Kidney (tissue), 14 donors: ENCODE results near the gene C13orf46. TPM values are rescaled to one million over a fixed set of nuclear protein-coding genes. Genes with fewer than 3 reads are reported as not detected.

Experiments
- DNase-seq, 5 donors: peaks; one replicate each; pipeline ENCODE4 v3.0.0-alpha.2; 2013 to 2020
- FAIRE-seq: peaks from 2 replicates; lab custom pipeline; 2012; peaks lifted over from hg19 to GRCh38; lab: Jason Lieb, UNC
- H3K27ac ChIP-seq, 2 donors: one replicate each; pipeline ENCODE4 v1.7.0; 2013; ENCODE audit warnings: low read depth in 2 of 2, low read length in 2 of 2, inconsistent platforms in 1 of 2
- H3K27me3 ChIP-seq: one replicate; pipeline ENCODE4 v1.7.1; 2013; ENCODE audit warnings: low read length, inconsistent platforms; ENCODE audit not compliant: control insufficient read depth, insufficient read depth
- H3K36me3 ChIP-seq, 3 donors: one replicate each; pipeline versions ENCODE4 v1.7.0 to v1.7.1; 2013; ENCODE audit warnings: low read length in 3 of 3, control low read depth in 1 of 3, inconsistent platforms in 1 of 3; ENCODE audit not compliant: insufficient read depth in 3 of 3, control insufficient read depth in 2 of 3
- H3K4me1 ChIP-seq, 3 donors: one replicate each; pipeline versions ENCODE4 v1.7.0 to v1.7.1; 2013; ENCODE audit warnings: low read length in 3 of 3, inconsistent platforms in 1 of 3, low read depth in 1 of 3; ENCODE audit not compliant: control insufficient read depth in 2 of 3, insufficient read depth in 2 of 3
- H3K4me3 ChIP-seq, 3 donors: one replicate each; pipeline versions ENCODE4 v1.7.0 to v1.8.1; 2013; ENCODE audit warnings: low read length in 3 of 3, control low read depth in 1 of 3, inconsistent platforms in 1 of 3
- H3K9ac ChIP-seq, 3 donors: one replicate each; pipeline versions ENCODE4 v1.7.0 to v1.7.1; 2013; ENCODE audit warnings: low read length in 3 of 3, control low read depth in 1 of 3, inconsistent platforms in 1 of 3
- H3K9me3 ChIP-seq, 3 donors: one replicate each; pipeline versions ENCODE4 v1.7.0 to v1.7.1; 2013; ENCODE audit warnings: low read length in 3 of 3, control low read depth in 1 of 3, inconsistent platforms in 1 of 3; ENCODE audit not compliant: control insufficient read depth in 2 of 3, insufficient read depth in 1 of 3
- intact Hi-C: fragments of 100-400 bp; cut with DNase I; formaldehyde crosslinking; loops from one replicate; pipeline ENCODE4 v1.11.1; 2022
- polyA plus RNA-seq: library from polyadenylated mRNA; stranded (reverse); fragments of 350-450 nt; fragmentation: Illumina TruSeq; extraction: RNeasy Lipid Tissue Mini Kit (QIAGEN cat#74804); gene quantifications from one replicate; pipeline ENCODE4 v1.2.3, GENCODE V29; 2014; ENCODE audit warnings: low read depth, low replicate concordance; ENCODE audit not compliant: insufficient read depth
- total RNA-seq: library from RNA; stranded (reverse); fragmentation: NEBNext Ultra II Directional; extraction: Animal tissue kit (Norgen Biotek cat#: 25700); gene quantifications from one replicate; pipeline ENCODE4 v1.2.1, GENCODE V29; 2021
- TF ChIP-seq, protein P1 (sequence below): IDR thresholded peaks from 3 replicates; pipeline ENCODE4 v1.5.1; 2012; ENCODE audit warnings: mild to moderate bottlenecking, moderate library complexity, borderline replicate concordance; ENCODE audit not compliant: insufficient read depth; ENCODE audit errors: extremely low read depth
- donor health status: control.
- donor health status: control.
- donor health status: control.
- donor health status: control.
- donor health status: control.
- donor health status: DM: yes; HTN: yes; CAD: no.
- donor health status: Normal renal cell carcinoma (clear cell type).

The C13orf46 gene
- total and polyA plus RNA-seq, 2 donors from 2014 or later: 1.1 TPM; not detected in 1

DNA sequence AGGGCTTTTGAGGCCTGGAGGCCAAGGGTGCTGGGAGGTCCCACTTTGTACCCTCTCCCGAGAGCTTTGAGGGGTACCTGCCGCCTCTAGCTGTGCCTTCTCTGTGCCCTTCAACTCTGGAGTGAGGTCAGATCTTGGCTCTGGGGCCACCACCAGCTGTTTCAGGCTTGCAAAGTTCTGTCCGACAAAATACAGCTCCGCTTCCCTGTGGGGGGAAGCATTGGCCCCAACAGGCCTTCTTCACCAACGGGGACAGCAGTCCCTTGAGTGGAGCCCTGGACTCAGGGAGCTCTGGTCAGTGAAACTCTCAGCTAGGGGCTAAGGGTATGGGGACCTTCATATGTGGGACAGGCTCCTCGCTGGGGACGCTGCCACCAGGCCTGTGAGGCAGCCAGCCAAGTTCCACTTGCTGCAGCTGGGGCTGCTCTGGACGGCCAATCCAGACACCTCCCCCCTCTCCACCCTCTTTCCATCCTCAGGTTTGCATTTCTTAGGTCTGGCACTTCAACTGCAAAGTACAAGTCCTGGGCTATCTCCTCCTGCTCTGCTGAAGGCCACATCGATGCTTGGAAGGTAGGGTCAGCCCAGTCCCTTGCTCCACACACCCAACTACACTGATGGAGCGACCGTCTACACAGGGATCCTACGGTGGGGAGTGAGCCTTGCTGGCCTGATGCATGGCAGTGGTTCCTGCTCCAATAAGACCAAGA, 46.8 kb downstream of the C13orf46 start:
- Histone ChIP-seq H3K36me3 (no peaks in the 10 kb centered on the region), H3K9me3 (peaks cover 0 to 2% (median 0%) of the 10 kb centered on the region in 3 donors), H3K9ac (no peak overlapping the region), H3K4me1 (peaks cover 0 to 10% (median 0%) of the 10 kb centered on the region in 3 donors), H3K4me3 (no peak overlapping the region), H3K27me3 (no peaks in the 10 kb centered on the region), H3K27ac (no peak overlapping the region)
- no peak for FAIRE-seq
- intact Hi-C loops: no loop called here
- TF ChIP-seq, protein P1, sequence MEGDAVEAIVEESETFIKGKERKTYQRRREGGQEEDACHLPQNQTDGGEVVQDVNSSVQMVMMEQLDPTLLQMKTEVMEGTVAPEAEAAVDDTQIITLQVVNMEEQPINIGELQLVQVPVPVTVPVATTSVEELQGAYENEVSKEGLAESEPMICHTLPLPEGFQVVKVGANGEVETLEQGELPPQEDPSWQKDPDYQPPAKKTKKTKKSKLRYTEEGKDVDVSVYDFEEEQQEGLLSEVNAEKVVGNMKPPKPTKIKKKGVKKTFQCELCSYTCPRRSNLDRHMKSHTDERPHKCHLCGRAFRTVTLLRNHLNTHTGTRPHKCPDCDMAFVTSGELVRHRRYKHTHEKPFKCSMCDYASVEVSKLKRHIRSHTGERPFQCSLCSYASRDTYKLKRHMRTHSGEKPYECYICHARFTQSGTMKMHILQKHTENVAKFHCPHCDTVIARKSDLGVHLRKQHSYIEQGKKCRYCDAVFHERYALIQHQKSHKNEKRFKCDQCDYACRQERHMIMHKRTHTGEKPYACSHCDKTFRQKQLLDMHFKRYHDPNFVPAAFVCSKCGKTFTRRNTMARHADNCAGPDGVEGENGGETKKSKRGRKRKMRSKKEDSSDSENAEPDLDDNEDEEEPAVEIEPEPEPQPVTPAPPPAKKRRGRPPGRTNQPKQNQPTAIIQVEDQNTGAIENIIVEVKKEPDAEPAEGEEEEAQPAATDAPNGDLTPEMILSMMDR: no peak
- peak in 1 of 5 donors; percentile 27 for DNase-seq

DNA sequence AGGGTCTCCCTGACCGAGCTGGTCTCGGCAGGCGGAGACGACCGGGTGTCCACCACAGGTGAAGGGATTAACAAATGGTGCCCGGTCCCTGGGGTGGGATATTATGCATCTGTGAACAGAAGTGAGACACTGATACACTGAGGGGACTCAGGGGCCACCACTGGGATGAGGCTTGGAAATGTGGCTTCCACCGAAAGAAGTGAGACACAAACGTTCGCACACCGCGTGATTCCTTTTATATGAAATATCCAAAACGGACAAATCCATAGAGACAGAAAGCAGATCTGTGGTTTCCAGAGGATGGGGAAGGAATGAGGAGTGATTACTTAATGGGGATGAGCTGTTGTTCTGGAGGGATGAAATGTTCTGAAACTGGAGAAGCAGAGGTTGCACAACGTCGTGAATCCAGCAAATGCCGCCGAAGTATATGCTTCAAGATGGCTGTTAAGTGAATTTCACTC, 47.5 kb downstream of the C13orf46 start:
- peaks cover 0 to 10% (median 0%) of the 10 kb centered on the region in 3 donors for H3K4me1 ChIP-seq
- H3K4me3 ChIP-seq: no peak overlapping the region
- H3K9ac ChIP-seq: no peak overlapping the region
- H3K9me3 ChIP-seq: peaks cover 0 to 9% (median 0%) of the 10 kb centered on the region in 3 donors
- H3K27me3 ChIP-seq: no peaks in the 10 kb centered on the region
- no peaks in the 10 kb centered on the region for H3K36me3 ChIP-seq
- DNase-seq (no peak), FAIRE-seq (no peak)
- TF ChIP-seq, protein P1: no peak
- H3K27ac ChIP-seq: no peak overlapping the region
- intact Hi-C loops: no loop called here

DNA sequence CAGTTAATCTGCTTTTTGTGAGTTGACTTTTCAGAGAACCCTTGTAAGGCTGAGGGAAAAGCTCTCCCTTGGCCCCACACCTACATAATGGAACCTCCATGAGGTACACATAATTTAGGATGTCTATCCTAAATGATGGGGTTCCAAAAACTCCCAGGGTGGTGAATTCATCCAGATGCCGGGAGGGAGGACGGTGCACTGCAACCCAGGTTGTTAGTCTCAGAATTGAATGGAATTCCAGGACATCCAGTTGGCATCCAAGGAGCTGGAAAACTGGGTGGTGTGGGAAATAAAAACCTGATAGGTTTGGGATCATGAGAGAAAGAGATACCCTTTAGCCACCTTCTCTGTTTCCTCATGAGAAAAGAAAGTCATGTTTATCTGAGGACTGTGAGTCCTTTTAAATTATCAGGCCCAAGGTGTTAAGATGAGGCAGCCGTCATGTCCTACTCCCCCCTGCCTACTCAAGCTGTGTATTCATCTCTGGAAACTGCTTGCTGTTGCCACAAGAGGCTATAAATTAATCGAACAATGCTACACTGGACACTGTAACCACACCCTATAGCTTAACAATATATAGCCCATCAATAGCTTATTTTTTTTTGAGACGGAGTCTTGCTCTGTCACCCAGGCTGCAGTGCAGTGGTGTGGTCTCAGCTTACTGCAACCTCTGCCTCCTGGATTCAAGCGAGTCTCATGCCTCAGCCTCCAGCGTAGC, 49.5 kb downstream of the C13orf46 start:
- H3K36me3 ChIP-seq: no peaks in the 10 kb centered on the region
- intact Hi-C loops: no loop called here
- TF ChIP-seq, protein P1: no peak
- no peak for DNase-seq
- no peak for FAIRE-seq
- peaks cover 0 to 9% (median 0%) of the 10 kb centered on the region in 3 donors for H3K4me1 ChIP-seq
- H3K9ac ChIP-seq: no peak overlapping the region
- no peak overlapping the region for H3K4me3 ChIP-seq
- no peaks in the 10 kb centered on the region for H3K27me3 ChIP-seq
- peaks cover 0 to 9% (median 0%) of the 10 kb centered on the region in 3 donors for H3K9me3 ChIP-seq
- H3K27ac ChIP-seq: no peak overlapping the region
